ACHN (cell line): ENCODE data around the gene P2RY14.

ENCODE experiments used
- DNase-seq: peaks from one replicate; pipeline ENCODE4 v3.0.0-alpha.2; 2015
- in situ Hi-C: cut with HindIII; loops from 2 replicates; pipeline ENCODE4 v1.10.0; 2017; ENCODE audit warnings: low sequenced_read_pairs, low pct_ligation_motif_present, low pct_unique_long_range_greater_than_20kb

P2RY14 gene

GRCh38 chr3:151227266-151227806 is 51.0 kb downstream of the P2RY14 start:
- no peak for DNase-seq
- in situ Hi-C loops, result no loop called here

- DNase-seq, result no peak
- in situ Hi-C loops, result no loop called here
These were observed 51.5 kb downstream of the P2RY14 start for GRCh38 chr3:151226825-151227224.

- in situ Hi-C loops, result no loop called here
These were observed 52.2 kb downstream of the P2RY14 start for GRCh38 chr3:151226088-151226563.

GRCh38 chr3:151225040-151225975 is 53.0 kb downstream of the P2RY14 start:
- in situ Hi-C loops, result no loop called here
- no peak for DNase-seq

More at GRCh38 chr3:151226088-151226563, 52.2 kb downstream of the P2RY14 start:
- DNase-seq, result no peak

- no peak for DNase-seq
- in situ Hi-C loops, result no loop called here
These were observed 54.0 kb downstream of the P2RY14 start for GRCh38 chr3:151224268-151224866.

GRCh38 chr3:151219056-151219455 is 59.3 kb downstream of the P2RY14 start:
- in situ Hi-C loops, result no loop called here
- DNase-seq, result no peak

- in situ Hi-C loops, result no loop called here
- DNase-seq, result no peak
These were observed 60.2 kb downstream of the P2RY14 start for GRCh38 chr3:151218136-151218535.

- DNase-seq, result no peak
- in situ Hi-C loops, result no loop called here
These were observed 61.4 kb downstream of the P2RY14 start for GRCh38 chr3:151216641-151217607.

GRCh38 chr3:151214459-151214858 is 63.9 kb downstream of the P2RY14 start:
- DNase-seq, result no peak
- in situ Hi-C loops, result no loop called here

- in situ Hi-C loops, result no loop called here
- DNase-seq, result no peak
These were observed 64.5 kb downstream of the P2RY14 start for GRCh38 chr3:151213881-151214280.

- DNase-seq, result no peak
- in situ Hi-C loops, result no loop called here
These were observed 65.2 kb downstream of the P2RY14 start for GRCh38 chr3:151213151-151213550.

GRCh38 chr3:151210676-151211381 is 67.5 kb downstream of the P2RY14 start:
- in situ Hi-C loops, result no loop called here
- DNase-seq, result peak; percentile 34

GRCh38 chr3:151209654-151210053 is 68.7 kb downstream of the P2RY14 start:
- in situ Hi-C loops, result no loop called here
- no peak for DNase-seq

GRCh38 chr3:151206201-151206600 is 72.1 kb downstream of the P2RY14 start:
- no peak for DNase-seq
- in situ Hi-C loops, result no loop called here

- in situ Hi-C loops, result no loop called here
- DNase-seq, result no peak
These were observed 72.9 kb downstream of the P2RY14 start for GRCh38 chr3:151205482-151205881.

- in situ Hi-C loops, result no loop called here
- no peak for DNase-seq
These were observed 73.6 kb downstream of the P2RY14 start for GRCh38 chr3:151204530-151205402.

- DNase-seq, result no peak
- in situ Hi-C loops, result no loop called here
These were observed 75.3 kb downstream of the P2RY14 start, which contains the start of gene GPR171 for GRCh38 chr3:151203051-151203420. TSS of gene GPR171 (minus strand) at chr3:151203216. CDS start at chr3:151199386, 3,830 bp downstream.
